Right forelimb (tissue), 1 donor: ENCODE results near the gene HDGFL2.

ENCODE experiments used
- DNase-seq: peaks from one replicate; pipeline ENCODE4 v3.0.0-alpha.2; 2018

HDGFL2 gene

GRCh38 chr19:4471403-4472173 is 509 bp upstream of the HDGFL2 start:
- peak; percentile 98 for DNase-seq

- DNase-seq, result no peak
These were observed 1.1 kb downstream of the HDGFL2 start for GRCh38 chr19:4473011-4473762.

- DNase-seq, result no peak
These were observed 1.8 kb downstream of the HDGFL2 start for GRCh38 chr19:4473763-4474513.

- DNase-seq, result peak; percentile 68
These were observed 2.5 kb downstream of the HDGFL2 start for GRCh38 chr19:4474514-4475022.

GRCh38 chr19:4477034-4477801 is 5.1 kb downstream of the HDGFL2 start:
- no peak for DNase-seq

GRCh38 chr19:4482721-4483364 is 10.7 kb downstream of the HDGFL2 start:
- no peak for DNase-seq

- DNase-seq, result no peak
These were observed 11.3 kb downstream of the HDGFL2 start for GRCh38 chr19:4483385-4483784.

- no peak for DNase-seq
These were observed 15.5 kb downstream of the HDGFL2 start for GRCh38 chr19:4487572-4487971.

GRCh38 chr19:4488496-4488895 is 16.4 kb downstream of the HDGFL2 start:
- DNase-seq, result no peak

- no peak for DNase-seq
These were observed 19.3 kb downstream of the HDGFL2 start for GRCh38 chr19:4491446-4491845.

GRCh38 chr19:4492337-4493103 is 20.4 kb downstream of the HDGFL2 start:
- no peak for DNase-seq

- DNase-seq, result no peak
These were observed 21.2 kb downstream of the HDGFL2 start for GRCh38 chr19:4493104-4493928.

- DNase-seq, result no peak
These were observed 22.0 kb downstream of the HDGFL2 start for GRCh38 chr19:4493929-4494690.

- no peak for DNase-seq
These were observed 22.6 kb downstream of the HDGFL2 start for GRCh38 chr19:4494691-4495064.

GRCh38 chr19:4495471-4495870 is 23.4 kb downstream of the HDGFL2 start:
- no peak for DNase-seq

GRCh38 chr19:4496304-4496703 is 24.2 kb downstream of the HDGFL2 start:
- DNase-seq, result no peak

GRCh38 chr19:4497770-4498389 is 25.8 kb downstream of the HDGFL2 start:
- DNase-seq, result no peak

GRCh38 chr19:4498694-4499093 is 26.6 kb downstream of the HDGFL2 start:
- no peak for DNase-seq

- no peak for DNase-seq
These were observed 27.2 kb downstream of the HDGFL2 start for GRCh38 chr19:4499318-4499717.
